ENCODE results near the gene INAVA. TPM values are rescaled to one million over a fixed set of nuclear protein-coding genes. Genes with fewer than 3 reads are reported as not detected.

The INAVA gene
- total and polyA plus RNA-seq, 2 donors (not counting 1 experiment from before 2014, with no cell fraction given): 0.02 TPM; not detected in 1

- H3K4me2 ChIP-seq (ENCODE audit: extremely low read depth, insufficient read depth, low read length): no peak overlapping the region
Measured at GRCh38 chr1:200866116-200866515, 28.6 kb upstream of the INAVA start.

GRCh38 chr1:200866521-200866920, 28.2 kb upstream of the INAVA start:
- no peak overlapping the region for H2AFZ ChIP-seq (ENCODE audit: low read length)
- H3K9ac ChIP-seq (ENCODE audit: insufficient read depth, low read length): no peak overlapping the region
- no peaks in the 10 kb centered on the region for H3K9me3 ChIP-seq (ENCODE audit: control insufficient read depth, insufficient read depth, low read depth, low read length)
- peaks cover 11% of the 10 kb centered on the region for H3K27me3 ChIP-seq (ENCODE audit: control insufficient read depth, insufficient read depth, low read length)
- no peaks in the 10 kb centered on the region for H3K79me2 ChIP-seq (ENCODE audit: control insufficient read depth, insufficient read depth, low read length)
- peak; percentile 18 to 23 for DNase-seq (ENCODE audit: low read depth in 2 of 2)
- TF ChIP-seq CTCF (conservative IDR thresholded peaks at IDR 0.05 in 1 of 2, IDR thresholded peaks at IDR 0.05 in 1 of 2; ENCODE audit: low read depth in 1 of 2, low read length in 2 of 2): no peak
- no peak for TF ChIP-seq EZH2 (IDR thresholded peaks at IDR 0.05; ENCODE audit: low read length, missing control alignments)
- H3K4me1 ChIP-seq (ENCODE audit: control insufficient read depth, extremely low read depth, insufficient read depth, low read length): no peaks in the 10 kb centered on the region
- no peak overlapping the region for H3K27ac ChIP-seq (ENCODE audit: insufficient read depth, low read length)
- no peaks in the 10 kb centered on the region for H4K20me1 ChIP-seq (ENCODE audit: control insufficient read depth, extremely low read depth, insufficient read depth, low read length)
- no peak overlapping the region for H3K4me2 ChIP-seq (ENCODE audit: extremely low read depth, insufficient read depth, low read length)
- H3K36me3 ChIP-seq (ENCODE audit: control insufficient read depth, insufficient read depth, low read length): peaks cover 2% of the 10 kb centered on the region
- H3K4me3 ChIP-seq (replicated peaks in 1 of 4; ENCODE audit: control extremely low read depth in 1 of 4, insufficient read depth in 1 of 4, low read depth in 3 of 4, low read length in 4 of 4): no peak overlapping the region

More at GRCh38 chr1:200866116-200866515, 28.6 kb upstream of the INAVA start:
- Histone ChIP-seq H3K36me3 (ENCODE audit: control insufficient read depth, insufficient read depth, low read length) (peaks cover 2% of the 10 kb centered on the region), H3K9me3 (ENCODE audit: control insufficient read depth, insufficient read depth, low read depth, low read length) (no peaks in the 10 kb centered on the region), H2AFZ (ENCODE audit: low read length) (no peak overlapping the region), H3K27ac (ENCODE audit: insufficient read depth, low read length) (no peak overlapping the region), H3K4me1 (ENCODE audit: control insufficient read depth, extremely low read depth, insufficient read depth, low read length) (no peaks in the 10 kb centered on the region), H3K4me3 (replicated peaks in 1 of 4; ENCODE audit: control extremely low read depth in 1 of 4, insufficient read depth in 1 of 4, low read depth in 3 of 4, low read length in 4 of 4) (no peak overlapping the region), H4K20me1 (ENCODE audit: control insufficient read depth, extremely low read depth, insufficient read depth, low read length) (no peaks in the 10 kb centered on the region), H3K27me3 (ENCODE audit: control insufficient read depth, insufficient read depth, low read length) (peaks cover 9% of the 10 kb centered on the region), H3K9ac (ENCODE audit: insufficient read depth, low read length) (no peak overlapping the region), H3K79me2 (ENCODE audit: control insufficient read depth, insufficient read depth, low read length) (no peaks in the 10 kb centered on the region)
- peak; percentile 18 to 21 for DNase-seq (ENCODE audit: low read depth in 2 of 2)
- no peak for TF ChIP-seq CTCF (conservative IDR thresholded peaks at IDR 0.05 in 1 of 2, IDR thresholded peaks at IDR 0.05 in 1 of 2; ENCODE audit: low read depth in 1 of 2, low read length in 2 of 2)
- no peak for TF ChIP-seq EZH2 (IDR thresholded peaks at IDR 0.05; ENCODE audit: low read length, missing control alignments)

GRCh38 chr1:200867018-200867811, 27.5 kb upstream of the INAVA start:
- Histone ChIP-seq H3K9ac (ENCODE audit: insufficient read depth, low read length) (no peak overlapping the region), H3K4me3 (replicated peaks in 1 of 4; ENCODE audit: control extremely low read depth in 1 of 4, insufficient read depth in 1 of 4, low read depth in 3 of 4, low read length in 4 of 4) (no peak overlapping the region), H3K79me2 (ENCODE audit: control insufficient read depth, insufficient read depth, low read length) (no peaks in the 10 kb centered on the region), H3K4me1 (ENCODE audit: control insufficient read depth, extremely low read depth, insufficient read depth, low read length) (no peaks in the 10 kb centered on the region), H2AFZ (ENCODE audit: low read length) (no peak overlapping the region), H3K27ac (ENCODE audit: insufficient read depth, low read length) (no peak overlapping the region), H3K4me2 (ENCODE audit: extremely low read depth, insufficient read depth, low read length) (no peak overlapping the region), H3K27me3 (ENCODE audit: control insufficient read depth, insufficient read depth, low read length) (peaks cover 18% of the 10 kb centered on the region), H4K20me1 (ENCODE audit: control insufficient read depth, extremely low read depth, insufficient read depth, low read length) (no peaks in the 10 kb centered on the region), H3K9me3 (ENCODE audit: control insufficient read depth, insufficient read depth, low read depth, low read length) (no peaks in the 10 kb centered on the region), H3K36me3 (ENCODE audit: control insufficient read depth, insufficient read depth, low read length) (peaks cover 2% of the 10 kb centered on the region)
- TF ChIP-seq EZH2 (IDR thresholded peaks at IDR 0.05; ENCODE audit: low read length, missing control alignments): no peak
- no peak for TF ChIP-seq CTCF (conservative IDR thresholded peaks at IDR 0.05 in 1 of 2, IDR thresholded peaks at IDR 0.05 in 1 of 2; ENCODE audit: low read depth in 1 of 2, low read length in 2 of 2)
- DNase-seq (ENCODE audit: low read depth in 2 of 2): peak; percentile 27 to 45
